Measurements from ENCODE around the gene GLYAT.

- TF ChIP-seq EZH2 (IDR thresholded peaks at IDR 0.05; ENCODE audit: borderline replicate concordance, insufficient read depth, low read depth, low read length, poor library complexity, severe bottlenecking) (no peak), CTCF (IDR thresholded peaks at IDR 0.05) (no peak)
Measured at GRCh38 chr11:58773337-58773736, 41.6 kb upstream of the GLYAT start.

Measured in B cell (primary cell).